Parathyroid adenoma (tissue), 2 donors: ENCODE measurements around the gene UBE2QL1.
A peak's percentile ranks its signal among the peaks of the same experiment; 100 is the strongest.

ENCODE experiments used
- H2AFZ ChIP-seq: fragments of 300-600 bp; sonication (generic); one replicate; pipeline ENCODE4 v1.7.0; 2017; ENCODE audit warnings: antibody characterized with exemption, mild to moderate bottlenecking
- H3K27ac ChIP-seq: fragments of 300-600 bp; sonication (generic); one replicate; pipeline ENCODE4 v1.7.0; 2017
- H3K27me3 ChIP-seq: fragments of 300-600 bp; sonication (generic); one replicate; pipeline ENCODE4 v1.7.0; 2017; ENCODE audit warnings: low read length; ENCODE audit not compliant: control insufficient read depth, insufficient read depth
- H3K36me3 ChIP-seq: fragments of 300-600 bp; sonication (generic); one replicate; pipeline ENCODE4 v1.7.0; 2017; ENCODE audit warnings: low read length; ENCODE audit not compliant: control insufficient read depth, insufficient read depth
- H3K4me1 ChIP-seq: fragments of 300-600 bp; sonication (generic); one replicate; pipeline ENCODE4 v1.7.0; 2017; ENCODE audit warnings: control low read depth
- H3K4me2 ChIP-seq: fragments of 300-600 bp; sonication (generic); one replicate; pipeline ENCODE4 v1.7.0; 2017; ENCODE audit warnings: low read length
- H3K4me3 ChIP-seq: fragments of 300-600 bp; sonication (generic); one replicate; pipeline ENCODE4 v1.7.0; 2017; ENCODE audit warnings: low read depth, low read length
- H3K79me2 ChIP-seq: fragments of 300-600 bp; sonication (generic); one replicate; pipeline ENCODE4 v1.7.0; 2017; ENCODE audit warnings: control low read depth
- H3K9ac ChIP-seq: fragments of 300-600 bp; sonication (generic); one replicate; pipeline ENCODE4 v1.7.0; 2017; ENCODE audit warnings: mild to moderate bottlenecking
- H3K9me3 ChIP-seq: fragments of 300-600 bp; sonication (generic); one replicate; pipeline ENCODE4 v1.7.0; 2017; ENCODE audit warnings: low read length; ENCODE audit not compliant: control insufficient read depth
- CTCF ChIP-seq: fragments of 300-600 bp; sonication (generic); IDR thresholded peaks from one replicate; pipeline ENCODE4 v1.7.0; 2017; ENCODE audit warnings: antibody characterized with exemption, mild to moderate bottlenecking
- donor health status: primary hyperparathyroidism.

The UBE2QL1 gene

GRCh38 chr5:6448622-6449464 lies at the start of gene UBE2QL1:
UBE2QL1 (plus strand) TSS chr5:6448859; CDS start chr5:6448894, 35 bp downstream.
- Histone ChIP-seq H3K9ac (no peak within 1 kb of the TSS), H3K36me3 (no peaks in the 10 kb centered on the region), H3K4me1 (no peaks in the 10 kb centered on the region), H3K4me3 (peak within 1 kb of the TSS; percentile 21), H3K9me3 (no peaks in the 10 kb centered on the region), H3K4me2 (peak within 1 kb of the TSS; percentile 63), H3K27me3 (peaks cover 8% of the 10 kb centered on the region), H2AFZ (peak within 1 kb of the TSS; percentile 86), H3K79me2 (no peaks in the 10 kb centered on the region), H3K27ac (no peak within 1 kb of the TSS)
- no peak for TF ChIP-seq CTCF

- Histone ChIP-seq H3K4me3 (no peak overlapping the region), H3K9ac (no peak overlapping the region), H3K4me2 (no peak overlapping the region), H2AFZ (no peak overlapping the region), H3K27ac (no peak overlapping the region), H3K4me1 (no peaks in the 10 kb centered on the region), H3K9me3 (no peaks in the 10 kb centered on the region), H3K27me3 (no peaks in the 10 kb centered on the region), H3K36me3 (no peaks in the 10 kb centered on the region), H3K79me2 (no peaks in the 10 kb centered on the region)
- no peak for TF ChIP-seq CTCF
Observed at GRCh38 chr5:6399980-6400910, 48.4 kb upstream of the UBE2QL1 start.

- Histone ChIP-seq H3K4me2 (no peak overlapping the region), H3K4me1 (no peaks in the 10 kb centered on the region), H2AFZ (no peak overlapping the region), H3K4me3 (no peak overlapping the region), H3K36me3 (no peaks in the 10 kb centered on the region), H3K9ac (no peak overlapping the region), H3K27ac (no peak overlapping the region), H3K27me3 (no peaks in the 10 kb centered on the region), H3K79me2 (no peaks in the 10 kb centered on the region), H3K9me3 (no peaks in the 10 kb centered on the region)
- no peak for TF ChIP-seq CTCF
Observed at GRCh38 chr5:6401410-6401809, 47.2 kb upstream of the UBE2QL1 start.

- Histone ChIP-seq H3K4me2 (no peak overlapping the region), H3K27me3 (no peaks in the 10 kb centered on the region), H3K9ac (no peak overlapping the region), H3K9me3 (no peaks in the 10 kb centered on the region), H3K36me3 (no peaks in the 10 kb centered on the region), H3K4me1 (no peaks in the 10 kb centered on the region), H2AFZ (no peak overlapping the region), H3K4me3 (no peak overlapping the region), H3K27ac (no peak overlapping the region), H3K79me2 (no peaks in the 10 kb centered on the region)
- TF ChIP-seq CTCF = no peak
Observed at GRCh38 chr5:6402939-6403338, 45.7 kb upstream of the UBE2QL1 start.
